ENCODE data around the gene BACH2.
"Not testable (repeated sequence)": the region's sequence is repeated elsewhere in the genome, so short reads cannot be mapped to it uniquely, and the experiment has no call there.

The BACH2 gene

DNA sequence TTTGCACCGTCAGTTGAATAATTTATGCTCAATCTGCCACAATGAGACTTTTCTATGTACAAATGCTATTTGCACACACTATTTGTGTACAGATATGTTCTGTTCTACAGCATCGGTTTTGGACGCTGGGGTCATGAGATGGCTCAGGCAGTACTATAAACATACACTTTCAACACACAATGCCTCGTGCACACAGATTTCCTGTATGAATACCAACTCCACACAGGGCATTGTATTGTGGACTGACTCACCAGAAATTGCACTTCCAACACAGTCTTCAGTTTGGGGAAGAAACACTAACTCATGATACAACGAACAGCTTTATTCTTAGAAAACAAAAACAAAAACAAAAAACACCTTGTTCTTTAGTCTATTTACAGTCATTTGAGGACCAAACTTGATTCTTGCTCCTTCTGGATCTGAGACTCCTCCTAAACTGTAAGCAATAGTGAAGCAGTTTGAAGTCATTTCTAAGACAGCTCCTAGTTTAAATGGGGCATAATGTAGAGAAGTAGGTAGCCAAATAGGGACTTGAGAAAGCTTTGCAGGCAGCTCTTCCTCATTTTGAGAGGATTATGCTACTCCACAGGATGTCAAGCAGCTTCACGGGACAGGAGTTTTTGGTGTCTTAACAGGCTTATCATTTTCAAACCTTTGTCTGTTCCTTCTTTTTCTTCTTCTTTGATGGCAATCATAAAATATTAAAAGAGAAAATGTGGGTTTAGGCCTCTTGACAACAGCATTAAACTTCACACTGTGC, 368.7 kb downstream of the BACH2 start:
- DNase-seq, result no peak

DNA sequence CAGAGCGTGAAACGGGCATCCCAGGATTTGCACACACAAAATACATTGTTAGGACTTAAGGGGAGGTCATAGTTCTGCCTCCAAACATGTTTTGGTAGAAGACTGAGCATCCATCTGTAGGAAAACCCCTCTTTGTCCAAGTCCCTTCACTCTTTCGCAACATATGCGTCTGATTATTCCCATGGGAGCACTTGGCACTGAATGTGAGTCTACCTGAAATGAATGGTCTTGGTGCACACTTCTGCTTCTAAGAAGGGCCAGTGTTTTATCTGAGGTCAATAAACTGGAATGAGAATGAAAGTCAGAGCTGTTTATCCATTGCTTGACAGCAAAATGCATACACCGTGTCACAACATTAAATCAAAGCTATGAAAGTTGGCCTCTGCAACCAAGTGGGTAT, 369.4 kb downstream of the BACH2 start:
- DNase-seq, result no peak

DNA sequence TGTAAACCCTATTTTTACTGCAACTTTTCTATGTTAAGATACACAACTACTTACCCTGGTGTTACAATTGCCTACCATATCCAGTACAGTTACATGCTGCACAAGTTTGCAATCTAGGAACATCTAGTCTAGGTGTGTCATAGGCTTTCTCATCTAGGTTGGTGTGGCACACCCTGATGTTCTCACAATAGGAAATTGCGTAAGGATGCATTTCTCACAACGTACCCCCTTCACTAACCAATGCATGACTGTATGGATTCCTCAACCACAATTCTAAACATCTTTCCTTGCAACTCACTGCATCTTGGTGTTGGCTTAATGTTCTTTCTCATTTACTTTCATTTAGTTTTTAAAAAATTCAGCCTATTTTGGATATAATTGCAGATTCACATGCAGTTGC, 370.8 kb downstream of the BACH2 start:
- no peak for DNase-seq

DNA sequence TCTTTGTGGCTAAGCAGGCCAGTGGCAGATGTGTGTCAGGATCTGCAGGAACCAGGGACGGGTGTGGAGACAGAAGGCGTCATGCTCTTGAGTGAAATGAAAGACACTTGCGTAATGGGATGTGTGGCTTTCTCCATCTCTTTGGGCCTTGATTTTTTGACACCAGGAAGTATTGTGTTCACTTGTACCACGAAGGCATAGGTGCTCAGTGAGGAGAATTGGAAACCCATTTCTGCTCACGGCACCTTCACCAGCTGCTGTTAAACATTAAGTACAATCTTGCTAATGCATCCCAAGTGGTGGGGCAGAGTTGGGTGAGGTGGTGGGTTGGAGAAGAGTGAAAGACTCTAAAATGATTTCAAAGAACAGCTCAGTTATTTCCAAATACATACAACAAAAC, 372.4 kb downstream of the BACH2 start:
- no peak for DNase-seq

DNA sequence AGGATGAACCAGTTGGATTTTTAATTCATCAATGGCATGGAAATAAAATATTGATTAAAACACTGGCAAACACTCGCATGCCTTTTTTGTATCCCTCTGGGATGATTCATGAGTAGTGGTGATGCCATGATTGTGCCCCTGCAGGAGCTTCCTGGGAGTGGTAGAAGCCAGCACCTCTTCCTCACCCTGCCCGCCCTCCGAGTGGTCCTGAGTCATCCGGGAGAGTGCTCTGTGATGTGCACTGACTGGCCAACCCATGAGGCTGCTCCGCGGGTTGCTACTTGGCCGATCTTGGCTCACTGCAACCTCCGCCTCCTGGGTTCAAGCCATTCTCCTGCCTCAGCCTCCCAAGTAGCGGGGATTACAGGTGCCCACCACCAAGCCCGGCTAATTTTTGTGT, 375.0 kb downstream of the BACH2 start:
- no peak for DNase-seq

DNA sequence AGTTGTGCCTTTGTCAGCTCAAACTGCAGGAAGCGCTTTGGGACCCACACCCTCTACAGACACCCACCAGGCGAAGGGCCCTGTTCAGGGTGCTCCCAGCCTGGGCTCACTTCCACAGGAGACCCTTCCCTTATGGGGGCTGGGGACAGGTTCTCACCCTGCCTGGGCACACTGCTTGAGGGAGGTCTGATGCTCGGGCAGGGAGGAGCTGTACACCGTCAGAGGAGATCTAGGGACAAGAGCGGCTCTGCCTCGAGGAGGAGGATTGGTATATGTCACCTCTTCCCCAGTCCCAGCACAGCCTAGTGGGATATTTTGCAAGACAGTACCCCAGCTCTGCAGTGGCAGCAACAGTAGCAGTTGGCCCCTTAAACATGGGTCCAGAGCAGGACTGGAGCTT, 375.4 kb downstream of the BACH2 start:
- DNase-seq, result no peak

DNA sequence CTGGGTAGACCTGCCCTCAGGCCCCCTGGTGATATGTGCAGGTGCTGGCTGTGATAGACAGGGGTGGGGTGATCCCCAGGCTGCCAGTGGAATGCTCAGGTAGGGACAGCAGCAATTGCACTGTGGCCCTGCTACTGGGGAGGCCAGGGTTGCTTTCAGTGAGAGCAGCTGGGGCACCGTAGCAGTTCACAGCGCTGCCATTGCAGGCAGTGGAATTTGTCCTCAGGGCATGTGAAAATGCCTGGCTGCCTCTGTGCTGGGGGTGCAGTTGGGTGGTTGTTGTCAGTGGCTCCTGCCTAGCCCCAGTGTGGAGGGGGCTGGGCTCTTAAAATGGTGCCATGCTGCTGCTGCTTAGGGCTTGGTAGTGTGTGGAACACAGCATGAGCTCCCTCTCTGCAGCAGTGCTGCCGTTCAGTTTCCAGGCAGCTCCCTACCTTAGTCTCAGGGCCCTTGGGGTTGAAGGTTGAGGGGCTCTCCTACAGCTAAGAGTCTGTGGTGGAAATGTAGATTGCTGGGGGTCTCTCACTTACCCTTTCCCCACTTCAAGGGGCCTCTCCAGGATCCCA, 378.8 kb downstream of the BACH2 start:
- DNase-seq, result no peak

DNA sequence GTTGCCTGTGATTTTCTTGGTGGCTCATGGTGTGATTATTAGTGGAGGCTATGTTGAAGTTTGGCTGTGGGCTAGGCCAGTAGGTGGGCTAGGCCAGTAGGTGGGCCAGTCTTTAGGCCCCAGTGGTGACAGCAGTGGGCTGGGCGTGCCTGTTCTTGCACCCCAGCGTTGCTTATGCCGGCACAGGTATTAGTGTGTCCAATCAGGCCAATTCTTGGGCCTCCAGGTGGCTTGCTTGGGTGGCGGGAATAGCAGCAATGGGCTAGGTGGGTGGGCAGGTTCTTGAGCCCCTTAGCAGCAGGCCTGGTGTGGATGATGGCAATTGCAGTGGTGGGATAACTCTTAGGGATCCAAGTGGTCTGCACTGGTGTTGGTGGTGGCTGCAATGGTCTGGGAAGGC, 379.4 kb downstream of the BACH2 start:
- no peak for DNase-seq

DNA sequence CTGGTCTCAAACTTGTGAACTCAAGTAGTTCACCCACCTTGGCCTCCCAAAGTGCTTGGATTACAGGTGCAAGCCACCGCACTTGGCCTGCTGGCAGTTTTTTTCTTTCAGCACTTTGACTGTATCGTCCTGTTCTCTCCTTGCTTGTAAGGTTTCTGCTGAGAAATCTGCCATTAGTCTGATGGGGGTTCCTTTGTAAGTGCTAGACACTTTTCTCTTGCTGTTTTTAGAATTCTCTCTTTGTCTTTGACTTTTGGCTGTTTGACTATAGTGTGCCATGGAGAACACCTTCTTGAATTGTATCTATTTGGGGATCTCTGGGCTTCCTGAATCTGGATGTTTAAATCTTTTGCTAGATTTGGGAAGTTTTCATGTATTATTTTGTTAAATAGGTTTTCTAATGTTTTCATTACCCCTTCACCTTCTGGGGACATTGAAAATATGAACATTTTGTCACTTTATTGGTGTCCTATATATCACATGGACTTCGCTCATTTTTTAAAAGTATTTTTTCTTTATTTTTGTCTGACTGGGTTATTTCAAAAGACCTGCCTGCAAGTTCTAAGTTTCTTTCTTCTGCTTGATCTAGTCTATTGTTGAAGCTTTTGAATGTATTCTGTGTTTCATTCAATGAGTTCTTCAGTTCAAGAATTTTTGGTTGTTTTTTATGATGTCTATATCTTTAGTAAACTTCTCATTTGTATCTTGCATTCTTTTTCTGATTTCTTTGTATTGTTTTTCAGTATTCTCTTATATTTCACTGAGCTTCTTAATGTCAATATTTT, 380.3 kb downstream of the BACH2 start:
- no peak for DNase-seq

DNA sequence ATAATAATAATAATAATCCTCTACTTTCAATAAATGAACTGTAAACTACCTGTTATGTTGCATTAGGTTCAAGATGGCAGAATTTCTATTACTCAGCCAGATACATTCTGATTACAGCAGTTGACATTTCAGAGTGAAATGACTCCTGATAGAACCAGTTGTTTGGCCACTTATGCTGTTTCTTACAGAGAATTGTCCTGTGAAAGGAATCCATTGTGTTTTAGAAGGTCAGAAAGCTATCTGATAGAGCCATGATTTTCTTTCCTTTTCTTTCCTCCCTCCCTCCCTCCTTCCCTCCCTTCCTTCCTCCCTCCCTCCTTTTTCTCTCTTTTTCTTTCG, 385.8 kb downstream of the BACH2 start:
- no peak for DNase-seq

DNA sequence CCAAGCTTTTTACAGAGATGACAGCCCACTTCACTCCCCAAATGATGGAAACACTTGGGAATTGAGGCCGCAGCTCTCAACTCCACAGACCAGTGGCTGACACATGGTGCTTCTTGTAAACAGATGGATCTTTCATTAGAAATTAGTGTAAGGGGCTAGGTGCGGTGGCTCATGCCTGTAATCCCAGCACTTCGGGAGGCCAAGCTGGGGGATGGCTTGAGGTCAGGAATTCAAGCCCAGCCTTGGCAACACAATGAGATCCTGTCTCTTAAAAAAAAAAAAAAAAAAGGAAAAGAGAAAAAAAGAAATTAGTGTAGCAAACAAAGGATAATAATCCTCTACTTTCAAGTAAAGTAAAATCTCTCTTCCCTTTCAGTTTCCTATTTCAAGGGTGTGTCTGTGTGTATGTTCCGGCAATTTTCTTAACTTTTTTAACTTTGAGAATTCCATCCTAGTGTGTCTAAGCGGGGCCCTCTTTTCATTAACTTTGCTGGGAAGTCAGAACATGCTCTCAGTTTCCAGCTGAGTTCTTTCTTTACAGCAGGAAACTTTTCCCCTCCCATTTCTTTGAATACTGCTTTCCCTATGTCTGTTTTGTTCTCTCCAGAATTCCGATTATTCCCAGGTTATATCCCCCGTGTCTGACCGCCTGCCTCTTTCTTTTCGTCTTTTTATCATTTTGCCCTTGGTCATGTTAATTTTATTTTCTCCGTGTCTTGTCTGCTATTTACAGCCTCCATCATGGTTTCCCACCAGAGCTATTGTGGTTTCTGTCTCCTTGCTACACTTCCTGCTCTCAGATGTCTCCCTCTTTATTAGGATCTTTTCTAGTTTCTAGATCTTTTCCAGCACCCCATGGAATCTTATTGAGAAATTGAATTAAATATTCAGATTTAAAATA, 386.4 kb downstream of the BACH2 start:
- not testable (repeated sequence) for DNase-seq

DNA sequence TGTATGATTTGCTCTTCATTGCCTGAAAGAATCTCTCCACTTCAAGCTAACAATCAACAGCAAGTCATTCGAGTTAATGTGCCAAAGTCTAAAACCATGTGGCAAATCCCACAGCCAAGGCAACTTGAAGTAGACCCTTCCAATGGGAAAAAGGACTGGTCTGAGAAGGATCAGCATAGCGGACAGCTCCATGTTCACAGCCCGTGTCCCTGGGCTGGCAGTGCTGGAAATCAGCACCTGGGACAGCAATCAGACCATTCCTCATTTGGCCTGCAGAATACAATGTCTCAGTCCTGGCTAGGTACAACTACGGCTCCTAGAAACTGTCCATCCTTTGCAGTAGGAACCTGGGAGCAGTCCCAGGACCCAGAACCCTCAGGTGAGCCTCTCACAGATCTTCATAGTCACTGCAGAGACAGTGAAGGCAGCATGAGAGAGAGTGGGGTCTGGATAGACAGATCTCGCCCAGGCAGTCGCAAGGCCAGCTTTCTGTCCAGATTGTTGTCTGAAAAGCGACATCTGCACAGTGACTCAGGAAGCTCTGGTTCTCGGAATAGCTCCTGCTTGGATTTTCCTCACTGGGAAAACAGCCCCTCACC, 401.3 kb downstream of the BACH2 start:
- DNase-seq, result no peak

DNA sequence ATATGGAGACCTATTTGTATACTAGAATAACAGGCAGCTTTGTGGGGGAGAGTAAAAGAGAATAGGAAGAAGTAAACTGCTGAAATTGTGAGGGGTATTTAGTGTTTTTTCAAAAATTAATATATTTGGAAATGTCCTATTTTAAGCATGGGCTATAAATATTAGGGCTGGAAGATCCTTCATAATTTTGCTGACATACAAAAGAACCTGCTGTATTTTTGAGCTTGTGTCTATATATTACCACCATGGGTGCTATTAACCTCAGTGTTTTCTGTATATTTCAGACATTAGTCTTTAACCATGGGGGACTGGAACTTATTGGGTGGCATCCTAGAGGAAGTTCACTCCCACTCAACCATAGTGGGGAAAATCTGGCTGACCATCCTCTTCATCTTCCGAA, 402.5 kb downstream of the BACH2 start, which contains the start of gene GJA10:
TSS of gene GJA10 (plus strand) at position 301 of the 400 bp plus-strand sequence. CDS start at position 301, 0 bp downstream.
- DNase-seq, result no peak

DNA sequence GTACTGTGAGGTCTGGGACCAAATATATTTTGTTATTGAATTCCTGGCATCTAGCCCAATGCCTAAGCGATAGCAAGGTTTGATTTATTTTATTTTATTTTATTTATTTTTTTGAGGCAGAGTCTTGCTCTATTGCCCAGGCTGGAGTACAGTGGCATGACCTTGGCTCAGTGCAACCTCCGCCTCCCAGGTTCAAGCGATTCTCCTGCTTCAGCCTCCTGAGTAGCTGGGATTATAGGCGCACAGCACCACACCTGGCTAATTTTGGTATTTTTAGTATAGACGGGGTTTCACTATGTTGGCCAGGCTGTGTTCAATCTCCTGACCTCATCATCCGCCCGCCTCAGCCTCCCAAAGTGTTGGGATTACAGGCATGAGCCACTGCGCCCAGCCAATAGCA, 404.1 kb downstream of the BACH2 start:
- DNase-seq, result not testable (repeated sequence)

DNA sequence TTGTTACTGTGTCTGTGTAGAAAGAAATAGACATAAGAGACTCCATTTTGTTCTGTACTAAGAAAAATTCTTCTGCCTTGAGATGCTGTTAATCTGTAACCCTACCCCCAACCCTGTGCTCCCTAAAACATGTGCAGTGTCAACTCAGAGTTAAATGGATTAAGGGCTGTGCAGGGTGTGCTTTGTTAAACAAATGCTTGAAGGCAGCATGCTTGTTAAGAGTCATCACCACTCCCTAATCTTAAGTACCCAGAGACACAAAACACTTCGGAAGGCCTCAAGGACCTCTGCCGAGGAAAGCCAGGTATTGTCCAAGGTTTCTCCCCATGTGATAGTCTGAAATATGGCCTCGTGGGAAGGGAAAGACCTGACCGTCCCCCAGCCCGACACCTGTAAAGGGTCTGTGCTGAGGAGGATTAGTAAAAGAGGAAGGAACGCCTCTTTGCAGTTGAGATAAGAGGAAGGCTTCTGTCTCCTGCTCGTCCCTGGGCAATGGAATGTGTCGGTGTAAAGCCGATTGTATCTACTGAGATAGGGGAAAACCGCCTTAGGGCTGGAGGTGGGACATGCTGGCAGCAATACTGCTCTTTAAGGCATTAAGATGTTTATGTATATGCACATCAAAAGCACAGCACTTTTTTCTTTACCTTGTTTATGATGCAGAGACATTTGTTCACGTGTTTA, 405.7 kb downstream of the BACH2 start:
- not testable (repeated sequence) for DNase-seq

DNA sequence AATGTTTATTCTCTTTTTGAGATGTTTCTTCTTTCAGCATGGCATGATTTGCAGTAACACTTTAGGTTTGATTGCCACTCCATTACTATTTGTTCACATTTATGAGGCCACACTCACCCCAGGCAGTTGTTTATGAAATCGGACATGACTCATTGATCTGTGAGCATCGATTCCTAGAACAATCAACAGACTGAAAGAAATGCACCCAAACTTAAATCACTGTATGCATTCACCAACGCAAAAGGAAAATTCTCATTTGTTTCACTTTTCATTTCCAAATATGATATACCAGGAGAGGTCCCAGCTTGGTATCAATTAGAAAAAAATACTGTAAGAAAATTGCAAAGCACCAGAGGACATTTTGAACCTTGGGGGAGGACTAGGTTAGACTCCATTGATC, 407.8 kb downstream of the BACH2 start:
- DNase-seq, result no peak

DNA sequence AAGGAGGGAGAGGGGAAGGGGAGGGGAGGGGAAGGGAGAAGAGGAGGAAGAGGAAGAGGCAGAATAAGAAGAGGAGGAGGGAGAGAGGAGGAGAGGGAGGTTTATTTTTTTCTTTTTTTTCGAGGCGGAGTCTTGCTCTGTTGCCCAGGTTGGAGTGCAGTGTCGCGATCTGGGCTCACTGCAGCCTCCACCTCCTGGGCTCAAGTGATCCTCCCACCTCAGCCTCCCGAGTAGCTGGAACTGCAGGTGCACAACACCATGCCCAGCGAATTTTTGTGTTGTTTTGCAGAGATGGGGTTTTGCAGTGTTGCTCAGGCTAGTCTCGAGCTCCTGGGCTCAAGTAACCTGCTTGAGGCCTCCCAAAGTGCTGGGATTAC, 408.5 kb downstream of the BACH2 start:
- no peak for DNase-seq

DNA sequence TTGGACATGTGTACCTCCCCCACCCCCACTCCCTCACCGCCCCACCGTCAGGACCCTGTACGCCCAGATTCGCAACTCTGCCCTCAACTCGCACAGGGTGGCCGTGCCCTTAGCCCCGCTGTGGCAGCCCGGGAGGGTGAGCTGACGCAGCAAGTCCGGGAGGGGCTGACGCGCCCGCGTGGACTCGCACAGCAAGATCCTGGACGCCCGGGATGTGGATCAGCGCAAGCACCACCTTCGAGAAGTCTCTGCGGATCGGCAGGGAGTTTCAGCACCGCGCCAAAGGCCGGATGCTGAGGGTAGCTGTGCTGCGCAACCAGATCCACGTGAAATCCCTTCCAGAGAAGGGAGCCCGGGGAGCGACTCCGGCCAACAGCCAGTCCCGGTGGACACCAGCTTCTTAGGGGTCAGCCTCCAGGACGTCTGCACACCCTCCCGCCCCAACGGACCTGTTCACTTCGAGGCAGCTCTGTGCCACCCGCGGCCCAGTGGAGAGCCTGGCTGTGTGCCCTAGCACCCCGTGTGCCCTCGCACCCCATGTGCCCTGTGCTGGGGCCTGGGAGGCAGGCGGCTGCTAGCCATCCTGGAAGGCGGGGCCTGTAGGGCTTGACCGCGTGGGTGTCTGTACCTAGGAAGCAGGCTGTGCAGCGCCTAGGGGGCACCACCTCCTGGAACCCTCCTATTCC, 409.0 kb downstream of the BACH2 start:
- DNase-seq, result peak; percentile 24

DNA sequence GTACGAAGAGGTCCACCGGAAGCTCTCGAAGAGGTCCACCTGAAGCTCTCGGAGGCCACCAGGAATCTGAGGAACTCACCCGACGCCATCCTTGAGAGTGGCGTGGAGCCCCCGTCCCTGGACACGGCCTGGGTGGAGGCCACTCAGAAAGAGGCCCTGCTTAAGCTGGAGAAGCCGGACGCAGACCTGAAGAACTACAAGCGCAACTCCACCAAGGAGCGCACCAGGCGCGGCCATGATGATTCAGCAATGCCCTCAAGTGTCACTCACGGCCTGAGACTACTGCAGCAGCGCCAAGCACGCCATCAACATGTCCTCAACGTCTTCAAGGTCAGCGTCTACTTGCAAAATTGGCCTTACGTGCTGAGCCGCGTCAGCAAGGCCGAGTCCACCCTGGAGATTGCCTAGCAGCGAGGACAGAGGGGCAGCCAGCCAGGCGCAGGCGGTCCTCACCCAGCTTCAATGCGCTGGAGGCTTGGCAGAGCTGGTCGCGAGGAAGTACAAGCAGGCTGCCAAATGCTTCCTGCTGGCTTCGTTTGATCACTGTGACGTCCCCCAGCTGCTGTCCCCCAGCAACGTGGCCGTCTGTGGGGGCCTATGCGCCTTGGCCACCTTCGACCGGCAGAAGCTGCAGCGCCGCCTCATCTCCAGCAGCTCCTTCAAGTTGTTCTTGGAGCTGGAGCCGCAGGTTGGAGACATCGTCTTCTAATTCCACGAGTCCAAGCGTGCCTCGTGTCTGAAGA, 410.1 kb downstream of the BACH2 start:
- DNase-seq, result no peak
